Islet of Langerhans (tissue), 1 donor: ENCODE results near the gene TPO.

ENCODE experiments used
- FAIRE-seq: peaks from one replicate; lab custom pipeline; 2011; peaks lifted over from hg19 to GRCh38; lab: Jason Lieb, UNC

Gene TPO

GRCh38 chr2:1538663-1539062 lies 125.4 kb downstream of the TPO start:
- FAIRE-seq = no peak

- FAIRE-seq = no peak
These were observed 126.2 kb downstream of the TPO start for GRCh38 chr2:1539441-1539840.

DNA sequence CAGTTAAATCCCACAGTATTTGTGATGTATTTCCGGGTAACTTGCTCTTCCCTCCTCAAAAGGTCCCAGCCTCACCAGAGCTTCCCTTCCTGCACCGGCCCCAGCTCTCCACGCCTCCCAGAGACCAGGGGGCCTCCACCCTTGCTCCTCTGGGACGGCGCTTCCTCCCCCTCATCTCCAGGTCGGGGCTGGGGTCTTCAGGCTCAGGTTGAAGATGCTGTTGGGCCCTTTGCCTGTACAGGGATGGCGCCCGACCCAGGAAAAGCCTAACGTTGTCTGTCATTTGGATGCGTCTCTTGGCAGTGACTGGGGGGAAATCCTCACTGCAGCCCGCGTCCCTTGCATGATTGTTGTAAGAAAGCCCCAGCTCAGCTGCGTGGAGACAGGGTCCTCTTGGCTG lies 126.7 kb downstream of the TPO start:
- FAIRE-seq = no peak

DNA sequence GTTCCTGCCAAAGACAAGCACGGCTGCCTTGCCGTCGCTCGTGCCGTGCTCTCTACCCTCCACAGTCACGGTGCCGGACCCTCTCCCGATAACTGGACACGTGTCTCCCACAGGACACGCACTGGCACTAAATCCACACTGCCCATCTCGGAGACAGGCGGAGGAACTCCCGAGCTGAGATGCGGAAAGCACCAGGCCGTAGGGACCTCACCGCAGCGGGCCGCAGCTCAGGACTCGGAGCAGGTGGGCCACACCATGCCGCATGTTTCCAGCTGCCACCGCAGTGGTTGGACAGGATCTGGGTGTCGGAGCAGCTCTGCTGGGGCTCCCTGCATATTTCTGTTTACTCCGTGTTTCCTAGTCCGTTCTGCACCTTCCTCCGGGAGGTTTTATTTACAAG lies 127.2 kb downstream of the TPO start:
- no peak for FAIRE-seq

GRCh38 chr2:1541040-1541439 lies 127.8 kb downstream of the TPO start:
- FAIRE-seq = no peak

DNA sequence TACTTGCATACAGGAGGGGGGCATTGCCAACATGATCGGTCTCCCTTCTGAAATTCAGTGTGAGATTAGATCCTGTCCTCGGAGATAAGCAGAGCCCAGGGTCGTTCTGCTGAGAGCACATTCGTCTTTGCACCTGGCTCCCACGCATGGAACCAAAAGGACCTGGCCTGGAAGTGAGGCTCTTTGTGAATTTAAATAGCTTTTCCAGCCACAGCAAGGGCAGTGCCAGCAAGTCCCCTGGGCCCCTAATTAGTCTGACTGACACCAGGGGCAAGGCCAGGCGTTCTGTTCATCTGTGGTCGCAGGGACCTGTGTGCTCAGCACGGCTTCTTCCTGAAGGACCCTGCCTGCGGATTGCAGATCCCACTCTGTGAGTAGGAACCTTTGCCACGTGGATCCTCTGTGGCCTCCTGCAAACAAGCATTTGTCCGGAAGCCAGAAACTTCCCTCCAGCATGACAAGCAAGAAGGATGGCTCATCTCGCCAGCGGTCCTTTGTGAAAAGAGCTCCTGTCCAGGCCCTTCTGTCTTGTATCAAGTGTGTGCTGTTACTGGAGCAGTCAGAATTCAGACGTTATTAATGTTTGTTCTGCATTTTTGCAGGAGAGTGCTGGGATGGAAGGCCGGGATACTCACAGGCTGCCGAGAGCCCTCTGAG lies 128.7 kb downstream of the TPO start:
- no peak for FAIRE-seq

GRCh38 chr2:1542971-1543370 lies 129.7 kb downstream of the TPO start:
- no peak for FAIRE-seq

DNA sequence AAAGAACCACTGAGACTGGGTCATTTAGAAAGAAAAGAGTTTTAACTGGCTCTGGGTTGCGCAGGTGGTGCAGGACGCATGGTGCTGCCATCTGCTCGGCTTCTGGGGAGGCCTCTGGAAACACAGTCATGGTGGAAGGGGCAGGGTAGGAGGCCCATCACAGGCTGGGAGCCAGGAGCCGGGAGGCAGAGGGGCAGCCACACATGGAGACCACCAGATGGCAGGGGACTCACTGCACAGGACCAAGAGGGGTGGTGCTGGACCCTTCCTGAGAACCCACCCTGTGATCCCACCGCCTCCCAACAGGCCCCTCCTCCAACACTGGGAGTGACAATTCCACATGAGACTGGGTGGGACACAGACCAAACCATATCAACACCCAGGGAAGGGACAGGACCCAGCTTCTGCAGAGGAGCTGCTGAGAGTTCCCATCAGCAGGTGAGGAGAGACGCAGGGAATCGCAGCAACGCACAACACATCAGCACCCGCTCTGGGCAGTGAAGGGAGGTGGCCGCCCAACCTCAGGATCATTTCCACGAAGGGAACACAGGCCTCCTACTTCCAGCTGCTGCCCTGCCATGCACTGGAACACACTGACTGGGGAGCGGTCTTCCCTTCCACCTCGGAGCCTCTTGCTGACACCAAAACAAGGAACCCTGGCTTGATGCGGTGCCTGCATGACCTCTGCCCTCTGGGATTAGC lies 130.7 kb downstream of the TPO start:
- FAIRE-seq = no peak

- FAIRE-seq = no peak
These were observed 131.3 kb downstream of the TPO start for GRCh38 chr2:1544478-1545069.

- peak; percentile 99 for FAIRE-seq
These were observed 132.8 kb downstream of the TPO start for GRCh38 chr2:1546023-1546591.

DNA sequence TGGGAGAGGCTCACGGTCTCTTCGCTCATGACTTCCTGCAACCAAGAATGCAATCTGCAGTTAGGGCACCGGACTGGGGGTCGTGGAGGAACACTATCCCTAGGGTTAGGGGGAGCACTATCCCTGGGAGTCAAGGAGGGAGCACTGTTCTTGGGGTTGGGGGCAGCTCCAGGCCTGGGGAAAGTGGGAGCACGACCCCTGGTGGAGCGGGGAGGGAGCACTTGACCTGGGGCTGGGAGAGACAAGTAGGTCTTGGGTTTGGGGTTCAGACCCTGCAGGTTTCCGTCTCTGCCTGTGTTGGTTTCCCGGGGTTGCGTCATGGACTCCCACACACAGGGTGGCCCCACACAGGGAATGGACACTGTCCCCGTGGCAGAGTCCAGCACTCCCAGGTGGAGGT lies 133.6 kb downstream of the TPO start:
- no peak for FAIRE-seq

DNA sequence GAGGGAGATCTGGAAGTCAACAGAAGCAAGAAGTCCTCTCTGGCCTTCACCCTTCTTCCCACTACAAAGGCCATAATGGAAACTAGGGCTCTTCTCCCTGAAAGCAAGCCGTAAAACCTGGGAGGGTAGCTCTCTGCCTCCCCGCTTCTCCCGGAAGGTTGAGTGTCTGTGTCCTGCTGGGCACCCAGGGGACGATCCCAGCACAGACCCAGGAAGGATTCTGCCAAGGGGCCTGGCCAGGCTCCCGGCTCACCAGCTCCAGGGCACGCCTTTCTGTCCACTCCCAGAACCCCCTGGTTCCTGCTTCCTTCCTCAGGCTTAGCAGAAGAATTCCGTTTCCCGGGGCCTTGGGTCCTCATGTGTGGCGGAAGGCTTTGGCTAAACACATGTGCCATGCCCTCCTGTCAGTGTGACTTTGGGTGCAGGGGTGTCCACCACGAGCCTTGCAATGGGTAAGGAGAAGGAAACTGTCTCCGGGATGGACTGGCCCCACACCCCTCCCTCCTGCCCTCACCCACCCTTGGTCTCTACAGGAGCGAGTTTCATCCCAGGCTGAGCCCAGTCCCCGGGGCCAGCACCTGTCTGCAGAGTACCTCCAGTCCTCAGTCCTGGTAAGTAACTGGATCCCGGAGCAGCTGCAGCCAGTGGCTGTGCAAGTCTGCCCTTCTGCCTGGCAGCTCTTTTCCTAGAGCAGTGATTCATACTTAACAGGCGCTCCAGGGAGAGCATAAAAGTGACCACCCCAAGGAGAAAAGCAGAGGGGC lies 135.8 kb downstream of the TPO start:
- FAIRE-seq = no peak

DNA sequence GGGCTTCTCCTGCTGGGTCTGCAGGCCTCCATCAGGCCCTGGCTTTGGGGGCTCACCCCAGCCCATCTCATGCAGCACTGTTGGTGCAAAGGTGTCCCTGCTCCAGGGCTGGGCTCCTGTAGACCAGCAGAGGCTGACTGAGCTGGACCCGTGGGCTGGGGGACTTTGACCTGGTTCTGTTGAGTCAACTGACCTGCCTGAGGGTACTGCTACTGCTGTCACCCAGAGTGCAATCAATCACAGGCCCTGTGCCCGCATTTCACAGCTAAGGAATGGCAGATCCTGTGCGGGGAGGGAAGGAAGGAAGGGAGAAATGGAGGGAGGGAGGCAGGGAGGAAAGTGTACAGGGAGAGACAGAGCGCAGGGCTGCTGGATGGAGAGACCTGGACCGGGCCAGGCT lies 136.8 kb downstream of the TPO start:
- no peak for FAIRE-seq

- FAIRE-seq = no peak
These were observed 137.5 kb downstream of the TPO start for GRCh38 chr2:1550658-1551316.

DNA sequence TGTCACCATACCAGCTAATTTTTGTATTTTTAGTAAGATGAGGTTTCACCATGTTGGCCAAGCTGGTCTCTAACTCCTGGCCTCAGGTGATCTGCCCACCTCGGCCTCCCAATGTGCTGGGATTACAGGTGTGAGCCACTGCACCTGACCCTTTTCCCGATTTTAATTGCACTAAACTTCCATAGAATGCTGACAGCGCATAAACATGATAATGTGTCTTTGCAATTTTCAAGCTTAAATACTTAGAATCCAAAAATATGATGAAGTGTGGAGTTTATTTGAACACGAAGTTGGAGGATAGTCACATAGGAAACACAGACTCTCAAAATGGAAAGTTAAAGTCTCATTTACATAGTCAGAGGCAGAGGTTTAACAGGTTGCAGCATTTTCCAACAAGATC lies 138.6 kb downstream of the TPO start:
- FAIRE-seq = no peak

DNA sequence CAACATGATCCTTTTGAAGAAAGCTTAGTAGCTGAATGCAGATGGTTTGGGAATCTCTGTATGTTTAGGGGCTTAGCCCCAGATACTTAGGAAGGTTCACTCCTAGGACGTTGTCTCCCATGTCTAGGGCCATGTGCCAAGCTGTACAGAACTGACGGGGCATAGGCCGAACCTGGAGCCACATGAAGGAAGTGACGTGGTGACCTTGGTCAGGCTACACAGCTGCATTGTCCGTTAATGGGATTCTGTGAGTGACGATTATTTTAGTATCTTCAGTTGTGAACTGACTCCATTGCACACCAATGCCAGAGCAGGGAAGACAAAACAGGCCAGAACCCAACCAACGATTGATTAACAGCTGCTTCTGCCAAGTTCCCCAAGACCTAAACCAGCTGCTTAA lies 139.3 kb downstream of the TPO start:
- FAIRE-seq = no peak

GRCh38 chr2:1553671-1554295 lies 140.5 kb downstream of the TPO start:
- no peak for FAIRE-seq

- FAIRE-seq = no peak
These were observed 143.0 kb downstream of the TPO start for GRCh38 chr2:1556286-1556685.

DNA sequence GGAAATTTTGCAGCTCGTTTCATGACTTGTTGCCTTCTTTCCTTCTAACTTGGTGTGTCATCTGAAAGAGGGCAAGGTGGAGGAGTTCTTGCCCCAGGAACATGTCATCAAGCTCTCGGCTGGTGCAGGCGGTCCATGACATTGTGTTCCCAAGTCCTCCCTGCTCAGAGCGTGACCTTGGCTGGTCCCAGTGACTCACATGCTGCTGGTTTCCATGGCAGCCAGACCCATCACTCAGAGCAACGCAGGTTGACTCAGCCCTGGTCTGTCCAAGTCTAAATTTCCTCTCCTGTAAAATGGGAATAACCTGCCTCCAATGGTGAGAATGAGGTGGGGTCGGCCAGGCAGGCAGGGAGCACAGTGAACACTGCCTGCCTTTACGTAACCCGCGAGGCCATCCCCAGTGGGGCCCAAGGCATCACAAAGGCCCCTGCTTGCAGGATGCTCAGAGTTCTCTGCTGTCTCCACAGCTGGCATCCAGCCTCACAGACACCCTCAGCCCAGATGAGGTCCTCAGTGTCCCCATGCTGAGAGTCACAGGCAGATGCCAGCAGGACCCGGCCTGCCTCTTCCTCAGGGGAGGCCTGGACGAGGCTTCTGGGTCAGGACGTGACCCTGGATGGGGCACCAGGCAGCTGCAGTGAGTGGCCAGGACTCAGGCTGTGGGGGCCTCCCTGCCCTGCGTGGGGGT lies 143.7 kb downstream of the TPO start:
- FAIRE-seq = no peak

GRCh38 chr2:1557467-1557820 lies 144.2 kb downstream of the TPO start:
- FAIRE-seq = no peak

DNA sequence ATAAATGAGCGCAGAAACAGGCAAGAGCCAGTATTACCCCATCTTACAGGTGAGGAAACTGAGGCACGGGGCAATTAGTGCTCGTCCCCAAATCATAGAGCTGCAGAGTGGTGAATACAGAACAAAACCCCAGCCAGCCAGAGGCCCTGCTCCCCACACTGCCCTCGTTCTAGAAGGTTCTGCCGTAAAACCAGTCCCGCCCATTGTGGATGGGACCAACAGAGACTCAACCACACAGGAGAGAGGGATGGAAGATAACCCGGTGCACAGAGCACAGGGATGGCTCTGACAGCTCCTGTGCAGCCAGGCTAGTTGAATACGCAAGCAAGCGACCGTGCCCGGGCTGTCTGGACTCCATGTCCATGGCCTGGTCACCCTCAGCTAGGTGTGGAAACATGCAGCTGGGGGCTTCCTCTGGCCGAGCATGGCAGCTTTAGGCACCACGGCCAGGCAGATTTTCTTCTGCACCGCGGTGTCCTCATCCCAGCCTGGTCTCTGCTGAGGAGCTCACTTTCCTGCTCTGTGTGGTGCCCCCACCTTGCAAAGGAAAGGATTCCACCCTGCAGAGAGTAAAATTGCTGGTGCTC lies 146.4 kb downstream of the TPO start:
- no peak for FAIRE-seq
